Liver (tissue), 9 donors: ENCODE data around the gene PLLP. TPM values are rescaled to one million over a fixed set of nuclear protein-coding genes. Genes with fewer than 3 reads are reported as not detected.

Experiments used
- DNase-seq: peaks from one replicate; pipeline ENCODE4 v3.0.0-alpha.2; 2017; ENCODE audit warnings: low spot score
- H3K27ac ChIP-seq, 2 donors: one replicate each; pipeline ENCODE4 v1.7.0; 2013; ENCODE audit warnings: inconsistent platforms in 2 of 2, low read length in 2 of 2, control low read depth in 1 of 2, low read depth in 1 of 2, mild to moderate bottlenecking in 1 of 2
- H3K27me3 ChIP-seq, 4 donors: one replicate each; pipeline versions ENCODE4 v1.6.1 to v1.7.0; 2013; ENCODE audit warnings: low read length in 3 of 4, inconsistent platforms in 1 of 4, mild to moderate bottlenecking in 1 of 4, moderate library complexity in 1 of 4; ENCODE audit not compliant: control insufficient read depth in 4 of 4, insufficient read depth in 4 of 4
- H3K36me3 ChIP-seq, 4 donors: one replicate each; pipeline versions ENCODE4 v1.6.1 to v1.7.0; 2013; ENCODE audit warnings: low read length in 3 of 4, mild to moderate bottlenecking in 3 of 4, low read depth in 1 of 4, moderate library complexity in 1 of 4; ENCODE audit not compliant: control insufficient read depth in 4 of 4, insufficient read depth in 3 of 4
- H3K4me1 ChIP-seq, 4 donors: one replicate each; pipeline versions ENCODE4 v1.6.1 to v1.7.0; 2013; ENCODE audit warnings: low read length in 3 of 4, mild to moderate bottlenecking in 3 of 4, moderate library complexity in 1 of 4; ENCODE audit not compliant: control insufficient read depth in 4 of 4, insufficient read depth in 4 of 4
- H3K4me3 ChIP-seq, 3 donors: one replicate each; pipeline versions ENCODE4 v1.6.1 to v1.7.0; 2013; ENCODE audit warnings: low read length in 3 of 3, control low read depth in 1 of 3, low read depth in 1 of 3, mild to moderate bottlenecking in 1 of 3
- H3K9ac ChIP-seq, 2 donors: one replicate each; pipeline ENCODE4 v1.7.0; 2013; ENCODE audit warnings: low read length in 2 of 2, mild to moderate bottlenecking in 2 of 2, moderate library complexity in 2 of 2, control low read depth in 1 of 2, low read depth in 1 of 2
- H3K9me3 ChIP-seq, 4 donors: one replicate each; pipeline versions ENCODE4 v1.6.1 to v1.7.0; 2013; ENCODE audit warnings: low read length in 3 of 4; ENCODE audit not compliant: control insufficient read depth in 4 of 4
- CTCF ChIP-seq: fragments of 150-350 bp; IDR thresholded peaks from 2 replicates; pipeline ENCODE4 v1.5.1; 2017; ENCODE audit warnings: improper control_type of control experiment, low read depth, low read length; ENCODE audit not compliant: missing input control
- EGR1 ChIP-seq, 2 donors: IDR thresholded peaks; 2 replicates each; pipeline ENCODE4 v1.6.1; 2016 to 2018; ENCODE audit warnings: antibody characterized with exemption in 2 of 2, low read depth in 2 of 2
- FOXA1 ChIP-seq: IDR thresholded peaks from 2 replicates; pipeline ENCODE4 v1.6.1; 2016; ENCODE audit warnings: antibody characterized with exemption
- FOXA2 ChIP-seq: IDR thresholded peaks from 2 replicates; pipeline ENCODE4 v1.6.1; 2016; ENCODE audit warnings: antibody characterized with exemption
- GABPA ChIP-seq, 2 donors: IDR thresholded peaks in 1 of 2; conservative IDR thresholded peaks in 1 of 2; 2 replicates each; pipeline ENCODE4 v1.6.1; 2016; ENCODE audit warnings: antibody characterized with exemption in 2 of 2, mild to moderate bottlenecking in 1 of 2, moderate library complexity in 1 of 2
- HNF4A ChIP-seq, 2 donors: conservative IDR thresholded peaks; 2 replicates each; pipeline ENCODE4 v1.6.1; 2016; ENCODE audit warnings: antibody characterized with exemption in 2 of 2, mild to moderate bottlenecking in 2 of 2
- HNF4G ChIP-seq: IDR thresholded peaks from 2 replicates; pipeline ENCODE4 v1.6.1; 2016; ENCODE audit warnings: antibody characterized with exemption
- JUND ChIP-seq, 2 donors: IDR thresholded peaks; 2 replicates each; pipeline ENCODE4 v1.6.1; 2016; ENCODE audit warnings: antibody characterized with exemption in 2 of 2
- NR2F2 ChIP-seq: IDR thresholded peaks from 2 replicates; pipeline ENCODE4 v1.6.1; 2016; ENCODE audit warnings: antibody characterized with exemption
- RAD21 ChIP-seq, 2 donors: IDR thresholded peaks; 2 replicates each; pipeline ENCODE4 v1.6.1; 2016; ENCODE audit warnings: antibody characterized with exemption in 2 of 2, mild to moderate bottlenecking in 2 of 2
- RXRA ChIP-seq, 2 donors: IDR thresholded peaks; 2 replicates each; pipeline ENCODE4 v1.6.1; 2017 to 2018; ENCODE audit warnings: antibody characterized with exemption in 2 of 2, mild to moderate bottlenecking in 1 of 2
- SP1 ChIP-seq: IDR thresholded peaks from 2 replicates; pipeline ENCODE4 v1.6.1; 2018; ENCODE audit warnings: antibody characterized with exemption, mild to moderate bottlenecking
- TAF1 ChIP-seq: conservative IDR thresholded peaks from 2 replicates; pipeline ENCODE4 v1.6.1; 2016; ENCODE audit warnings: antibody characterized with exemption, mild to moderate bottlenecking
- YY1 ChIP-seq: IDR thresholded peaks from 2 replicates; pipeline ENCODE4 v1.6.1; 2016; ENCODE audit warnings: antibody characterized with exemption, mild to moderate bottlenecking
- ZBTB33 ChIP-seq: IDR thresholded peaks from 2 replicates; pipeline ENCODE4 v1.6.1; 2016; ENCODE audit warnings: antibody characterized with exemption
- WGBS: extraction: QIAGEN DNeasy Blood & Tissue Kit; methylation state at CpG from one replicate; pipeline ENCODE4 v1.1.7; 2013; 5-methylcytosine and 5-hydroxymethylcytosine counted together
- polyA plus RNA-seq, 2 donors: library from polyadenylated mRNA; stranded (reverse) in 1 of 2; unstranded in 1 of 2; fragments of 200-250 nt in 1 of 2; fragments of >200 nt in 1 of 2; fragmentation: Nextera tagmentation in 1 of 2; extraction: Ambion mirVana in 1 of 2; gene quantifications; one replicate each; pipeline versions ENCODE4 v1.2.1 to v1.2.3, GENCODE V29; 2013 to 2015
- total RNA-seq, 2 donors: library from RNA; depleted of rRNA; stranded (reverse); fragments of >200 nt; gene quantifications; one replicate each; pipeline ENCODE4 v1.2.3, GENCODE V29; 2014
- TF ChIP-seq, protein P1 (sequence below): IDR thresholded peaks from 2 replicates; pipeline ENCODE4 v1.6.1; 2016; ENCODE audit warnings: antibody characterized with exemption, mild to moderate bottlenecking
- TF ChIP-seq, protein P2 (sequence below): IDR thresholded peaks from 2 replicates; pipeline ENCODE4 v1.6.1; 2016; ENCODE audit warnings: antibody characterized with exemption
- donor health status: healthy.
- donor health status: healthy.
- donor health status: healthy.
- donor health status: healthy.
- donor health status: healthy.

The PLLP gene
- total and polyA plus RNA-seq, 4 donors: 1.4 to 5.2 (median 2.7) TPM

- no peaks in the 10 kb centered on the region for H3K27me3 ChIP-seq
- 80% methylated on average over 8 of the region's 8 CpGs for WGBS
- no peaks in the 10 kb centered on the region for H3K9me3 ChIP-seq
- DNase-seq: no peak
- H3K27ac ChIP-seq: no peak overlapping the region
- H3K36me3 ChIP-seq: no peaks in the 10 kb centered on the region
- TF ChIP-seq EGR1 (IDR thresholded peaks at IDR 0.05; ENCODE audit: low read depth in 2 of 2) (no peak), HNF4A (conservative IDR thresholded peaks at IDR 0.05) (no peak), RXRA (IDR thresholded peaks at IDR 0.05) (no peak), FOXA2 (no peak), GABPA (IDR thresholded peaks at IDR 0.05 in 1 of 2, conservative IDR thresholded peaks at IDR 0.05 in 1 of 2) (no peak), JUND (IDR thresholded peaks at IDR 0.05) (no peak), CTCF (no peak), RAD21 (IDR thresholded peaks at IDR 0.05) (no peak), FOXA1 (no peak), ZBTB33 (no peak), HNF4G (no peak), SP1 (no peak), TAF1 (no peak), NR2F2 (no peak)
- TF ChIP-seq, protein P1, sequence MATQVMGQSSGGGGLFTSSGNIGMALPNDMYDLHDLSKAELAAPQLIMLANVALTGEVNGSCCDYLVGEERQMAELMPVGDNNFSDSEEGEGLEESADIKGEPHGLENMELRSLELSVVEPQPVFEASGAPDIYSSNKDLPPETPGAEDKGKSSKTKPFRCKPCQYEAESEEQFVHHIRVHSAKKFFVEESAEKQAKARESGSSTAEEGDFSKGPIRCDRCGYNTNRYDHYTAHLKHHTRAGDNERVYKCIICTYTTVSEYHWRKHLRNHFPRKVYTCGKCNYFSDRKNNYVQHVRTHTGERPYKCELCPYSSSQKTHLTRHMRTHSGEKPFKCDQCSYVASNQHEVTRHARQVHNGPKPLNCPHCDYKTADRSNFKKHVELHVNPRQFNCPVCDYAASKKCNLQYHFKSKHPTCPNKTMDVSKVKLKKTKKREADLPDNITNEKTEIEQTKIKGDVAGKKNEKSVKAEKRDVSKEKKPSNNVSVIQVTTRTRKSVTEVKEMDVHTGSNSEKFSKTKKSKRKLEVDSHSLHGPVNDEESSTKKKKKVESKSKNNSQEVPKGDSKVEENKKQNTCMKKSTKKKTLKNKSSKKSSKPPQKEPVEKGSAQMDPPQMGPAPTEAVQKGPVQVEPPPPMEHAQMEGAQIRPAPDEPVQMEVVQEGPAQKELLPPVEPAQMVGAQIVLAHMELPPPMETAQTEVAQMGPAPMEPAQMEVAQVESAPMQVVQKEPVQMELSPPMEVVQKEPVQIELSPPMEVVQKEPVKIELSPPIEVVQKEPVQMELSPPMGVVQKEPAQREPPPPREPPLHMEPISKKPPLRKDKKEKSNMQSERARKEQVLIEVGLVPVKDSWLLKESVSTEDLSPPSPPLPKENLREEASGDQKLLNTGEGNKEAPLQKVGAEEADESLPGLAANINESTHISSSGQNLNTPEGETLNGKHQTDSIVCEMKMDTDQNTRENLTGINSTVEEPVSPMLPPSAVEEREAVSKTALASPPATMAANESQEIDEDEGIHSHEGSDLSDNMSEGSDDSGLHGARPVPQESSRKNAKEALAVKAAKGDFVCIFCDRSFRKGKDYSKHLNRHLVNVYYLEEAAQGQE: no peak
- TF ChIP-seq, protein P2, sequence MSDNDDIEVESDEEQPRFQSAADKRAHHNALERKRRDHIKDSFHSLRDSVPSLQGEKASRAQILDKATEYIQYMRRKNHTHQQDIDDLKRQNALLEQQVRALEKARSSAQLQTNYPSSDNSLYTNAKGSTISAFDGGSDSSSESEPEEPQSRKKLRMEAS: no peak
- no peak overlapping the region for H3K9ac ChIP-seq
- H3K4me3 ChIP-seq: no peak overlapping the region
- H3K4me1 ChIP-seq: no peaks in the 10 kb centered on the region
Observed at GRCh38 chr16:57329718-57330327, 45.4 kb upstream of the PLLP start.

DNA sequence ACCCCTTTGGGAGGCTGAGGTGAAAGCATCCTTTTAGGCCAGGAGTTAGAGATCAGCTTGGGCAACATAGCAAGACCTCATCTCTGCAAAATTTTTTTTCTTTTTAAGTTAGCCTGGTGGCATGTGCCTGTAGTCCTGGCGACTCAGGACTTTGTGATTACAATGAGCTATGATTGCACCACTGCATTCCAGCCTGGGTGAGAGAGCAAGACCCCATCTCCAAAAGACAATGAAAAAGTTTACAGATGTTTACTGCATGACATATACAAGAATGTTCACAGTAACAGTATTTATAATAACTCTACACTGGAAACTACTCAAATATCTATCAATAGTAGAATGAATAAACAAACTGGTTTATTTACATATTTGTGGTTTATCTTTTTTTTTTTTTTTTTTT, 41.0 kb upstream of the PLLP start:
- no peaks in the 10 kb centered on the region for H3K9me3 ChIP-seq
- no peak overlapping the region for H3K9ac ChIP-seq
- no peaks in the 10 kb centered on the region for H3K36me3 ChIP-seq
- no peak for DNase-seq
- H3K27me3 ChIP-seq: no peaks in the 10 kb centered on the region
- H3K4me1 ChIP-seq: no peaks in the 10 kb centered on the region
- no peak overlapping the region for H3K27ac ChIP-seq
- 68% methylated on average over 1 of the region's 1 CpG for WGBS
- H3K4me3 ChIP-seq: no peak overlapping the region
- TF ChIP-seq CTCF: no peak
- no peak for TF ChIP-seq RAD21 (IDR thresholded peaks at IDR 0.05)
- no peak for TF ChIP-seq GABPA (IDR thresholded peaks at IDR 0.05 in 1 of 2, conservative IDR thresholded peaks at IDR 0.05 in 1 of 2)
- TF ChIP-seq, protein P1: no peak
- no peak for TF ChIP-seq HNF4G
- TF ChIP-seq FOXA2: no peak
- no peak for TF ChIP-seq YY1
- no peak for TF ChIP-seq SP1
- no peak for TF ChIP-seq RXRA (IDR thresholded peaks at IDR 0.05)
- TF ChIP-seq EGR1 (IDR thresholded peaks at IDR 0.05; ENCODE audit: low read depth in 2 of 2): no peak
- no peak for TF ChIP-seq NR2F2
- no peak for TF ChIP-seq FOXA1
- TF ChIP-seq JUND (IDR thresholded peaks at IDR 0.05): no peak
- TF ChIP-seq, protein P2: no peak
- TF ChIP-seq TAF1: no peak
